Coronary artery (tissue), 2 donors: ENCODE measurements around the gene PHF23.
A peak's percentile ranks its signal among the peaks of the same experiment; 100 is the strongest.

Source experiments
- DNase-seq: peaks from one replicate; pipeline ENCODE4 v3.0.0-alpha.2; 2017; ENCODE audit warnings: low spot score
- H3K27ac ChIP-seq, 2 donors: fragments of 200-600 bp; sonication (generic); one replicate each; pipeline ENCODE4 v1.5.1; 2016 to 2019
- H3K4me3 ChIP-seq: fragments of 200-600 bp; sonication (generic); 2 replicates; pipeline ENCODE4 v1.5.1; 2016; ENCODE audit warnings: mild to moderate bottlenecking, moderate library complexity
- CTCF ChIP-seq: fragments of 200-600 bp; sonication (generic); IDR thresholded peaks from one replicate; pipeline ENCODE4 v1.5.1; 2019; ENCODE audit warnings: antibody characterized with exemption

Gene PHF23

DNA sequence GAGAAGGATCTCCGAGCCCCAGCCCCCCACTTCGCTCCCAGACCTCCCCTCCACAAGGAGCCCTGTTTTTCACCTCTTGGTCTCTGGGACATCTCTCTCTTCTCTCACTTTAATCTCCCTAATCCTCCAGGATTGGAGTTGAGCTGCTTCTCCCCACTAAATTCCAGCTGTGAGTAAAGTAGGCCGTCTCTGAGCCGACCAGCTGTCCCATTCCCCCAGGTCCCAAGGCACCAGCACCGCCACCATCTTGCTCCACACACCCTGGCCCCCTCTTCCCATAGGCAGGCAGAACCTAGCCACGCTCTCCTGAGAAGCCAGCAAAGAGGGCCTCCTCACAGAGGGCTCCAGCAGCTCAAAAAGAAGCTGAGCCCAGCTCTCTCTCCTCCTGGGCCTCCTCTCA, 20.5 kb downstream of the PHF23 start:
- Histone ChIP-seq H3K27ac (peak overlapping the region; percentile 98 to 99), H3K4me3 (no peak overlapping the region)
- no peak for TF ChIP-seq CTCF
- DNase-seq: no peak

- peak overlapping the region; percentile 69 to 99 for H3K27ac ChIP-seq
- peak overlapping the region; percentile 72 for H3K4me3 ChIP-seq
- TF ChIP-seq CTCF: no peak
- DNase-seq: no peak
Measured at GRCh38 chr17:7218166-7218565, 21.1 kb downstream of the PHF23 start.

- no peak for DNase-seq
- TF ChIP-seq CTCF: no peak
- Histone ChIP-seq H3K4me3 (peak overlapping the region; percentile 72), H3K27ac (peak overlapping the region; percentile 69 to 99)
Measured at GRCh38 chr17:7217113-7217987, 21.9 kb downstream of the PHF23 start.

- DNase-seq: no peak
- Histone ChIP-seq H3K27ac (peak overlapping the region; percentile 69 to 99), H3K4me3 (peak overlapping the region; percentile 72)
- TF ChIP-seq CTCF: no peak
Measured at GRCh38 chr17:7216242-7217112, 22.8 kb downstream of the PHF23 start.

- Histone ChIP-seq H3K27ac (peak overlapping the region; percentile 69 to 99), H3K4me3 (peak overlapping the region; percentile 72)
- TF ChIP-seq CTCF: no peak
- DNase-seq: no peak
Measured at GRCh38 chr17:7215652-7216180, 23.5 kb downstream of the PHF23 start.

DNA sequence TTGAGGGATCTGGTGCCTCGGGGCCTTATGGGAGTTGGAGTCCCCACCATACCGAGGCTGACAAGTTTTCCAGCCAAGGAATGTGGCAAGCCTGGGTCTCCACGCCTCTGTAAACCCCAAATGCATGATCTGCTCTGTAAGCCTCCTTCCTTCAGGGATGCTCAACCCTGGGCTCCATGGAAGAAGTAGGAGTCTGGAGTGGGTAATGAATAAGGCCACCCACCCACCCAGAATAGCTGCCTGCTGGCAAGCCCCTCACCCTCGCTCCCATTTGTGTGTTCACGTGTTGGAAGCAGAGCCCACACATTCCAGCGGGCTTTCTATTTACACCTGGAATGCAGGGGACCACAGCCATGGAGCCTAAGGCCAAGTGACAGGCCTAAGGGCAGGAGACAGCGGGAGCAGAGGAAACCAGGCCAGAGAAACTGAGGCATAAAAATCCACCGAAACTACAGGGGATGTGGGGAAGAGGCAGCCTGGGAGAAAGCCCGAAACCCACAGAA, 24.1 kb downstream of the PHF23 start:
- peak overlapping the region; percentile 72 for H3K4me3 ChIP-seq
- TF ChIP-seq CTCF: no peak
- peak overlapping the region; percentile 69 to 99 for H3K27ac ChIP-seq
- no peak for DNase-seq
